HepG2 (cell line): Measurements from ENCODE around the gene CARD9. TPM values are rescaled to one million over a fixed set of nuclear protein-coding genes. Genes with fewer than 3 reads are reported as not detected.

Source experiments
- ATAC-seq: fragments of 200-7000 bp; cut with Tn5 transposase; 3 replicates; pipeline ENCODE4 v1.9.1; 2020; ENCODE audit warnings: mild to moderate bottlenecking, moderate library complexity
- BruUV-seq: library from RNA; stranded (reverse); fragments of 400-500 nt; replicated peaks from 2 replicates; lab custom pipeline; 2021; lab: Mats Ljungman, UMichigan
- CTCF ChIA-PET: fragments of 300-600 bp; formaldehyde crosslinking; extraction: SDS; loops from one replicate; lab custom pipeline; 2021; ENCODE audit warnings: low total read pairs, inconsistent platforms, low intra/inter-chr PET ratio; lab: Yijun Ruan, JAX
- POLR2A ChIA-PET: fragments of 350-600 bp; sonication (Branson Sonifier 250); formaldehyde crosslinking; loops from one replicate; lab custom pipeline; 2020; ENCODE audit warnings: antibody characterized with exemption, inconsistent platforms; lab: Yijun Ruan, JAX
- DNase-seq: peaks from one replicate; pipeline ENCODE4 v3.0.0-alpha.2; 2015; ENCODE audit warnings: low spot score
- FAIRE-seq: peaks from 3 replicates; lab custom pipeline; 2011; peaks lifted over from hg19 to GRCh38; lab: Jason Lieb, UNC
- H2AFZ ChIP-seq: one replicate; pipeline ENCODE4 v1.6.1; 2011; ENCODE audit warnings: low read length, inconsistent platforms
- H3K27ac ChIP-seq: fragments of 300-600 bp; 3 replicates; pipeline ENCODE4 v1.8.0; 2011; ENCODE audit warnings: mixed run types, mild to moderate bottlenecking, mixed read lengths, low read length, inconsistent platforms; ENCODE audit not compliant: insufficient read depth; ENCODE audit errors: extremely low read length
- H3K27me3 ChIP-seq, 2 experiments: fragments of 200-600 bp in 1 of 2; 2 replicates in 1 of 2; 3 replicates in 1 of 2; pipeline versions ENCODE4 v1.6.0 to v1.8.0; 2011; ENCODE audit warnings: low read length in 2 of 2, mild to moderate bottlenecking in 2 of 2, moderate library complexity in 2 of 2, inconsistent platforms in 1 of 2; ENCODE audit not compliant: insufficient read depth in 2 of 2, control insufficient read depth in 1 of 2
- H3K36me3 ChIP-seq, 2 experiments: fragments of 200-600 bp in 1 of 2; replicated peaks in 1 of 2; 2 replicates in 1 of 2; 3 replicates in 1 of 2; pipeline versions ENCODE4 v1.5.1 to v1.8.0; 2011; ENCODE audit warnings: low read length in 2 of 2, inconsistent platforms in 1 of 2; ENCODE audit not compliant: insufficient read depth in 2 of 2, control insufficient read depth in 1 of 2
- H3K4me1 ChIP-seq: 2 replicates; pipeline ENCODE4 v1.5.1; 2012; ENCODE audit warnings: low read length, inconsistent platforms; ENCODE audit not compliant: insufficient read depth
- H3K4me2 ChIP-seq: 2 replicates; pipeline ENCODE4 v1.6.0; 2011; ENCODE audit warnings: low read depth, low read length, inconsistent platforms
- H3K4me3 ChIP-seq, 3 experiments: fragments of 200-600 bp in 1 of 3; sonication (generic), shearing (Covaris generic) in 1 of 3; replicated peaks in 1 of 3; 2 replicates each; pipeline ENCODE4 v1.5.1; 2011 to 2016; ENCODE audit warnings: low read length in 3 of 3, inconsistent platforms in 2 of 3, low read depth in 2 of 3, mild to moderate bottlenecking in 2 of 3, control low read depth in 1 of 3, mixed read lengths in 1 of 3; ENCODE audit not compliant: insufficient read depth in 1 of 3
- H3K79me2 ChIP-seq: one replicate; pipeline ENCODE4 v1.6.1; 2011; ENCODE audit warnings: low read length, inconsistent platforms; ENCODE audit not compliant: insufficient read depth
- H3K9ac ChIP-seq: 2 replicates; pipeline ENCODE4 v1.6.0; 2011; ENCODE audit warnings: mild to moderate bottlenecking, low read depth, low read length, inconsistent platforms; ENCODE audit not compliant: insufficient read depth
- H3K9me3 ChIP-seq: 2 replicates; pipeline ENCODE4 v1.5.1; 2012; ENCODE audit warnings: mild to moderate bottlenecking, low read length
- H4K20me1 ChIP-seq: 2 replicates; pipeline ENCODE4 v1.6.0; 2011; ENCODE audit warnings: inconsistent platforms, mild to moderate bottlenecking, low read length, moderate library complexity; ENCODE audit not compliant: insufficient read depth
- ARHGAP35 ChIP-seq: sonication (generic); formaldehyde crosslinking; IDR thresholded peaks from 2 replicates; pipeline ENCODE4 v1.9.0; 2022; ENCODE audit warnings: mild to moderate bottlenecking, inconsistent platforms, moderate library complexity, missing genetic modification reagents, borderline replicate concordance
- FOXJ3 ChIP-seq: sonication (generic); formaldehyde crosslinking; IDR thresholded peaks from 2 replicates; pipeline ENCODE4 v1.4.0; 2020; ENCODE audit warnings: missing genetic modification reagents, mild to moderate bottlenecking, borderline replicate concordance
- HHEX ChIP-seq: IDR thresholded peaks from 2 replicates; pipeline ENCODE4 v1.6.1; 2016; ENCODE audit warnings: control low read depth
- MXD1 ChIP-seq: sonication (generic); formaldehyde crosslinking; IDR thresholded peaks from 2 replicates; pipeline ENCODE4 v1.4.0; 2020; ENCODE audit warnings: mild to moderate bottlenecking, missing genetic modification reagents
- SP1 ChIP-seq, 2 experiments: fragments of 450-650 bp in 1 of 2; sonication (generic) in 1 of 2; formaldehyde crosslinking in 1 of 2; IDR thresholded peaks; 2 replicates each; pipeline versions ENCODE4 v1.4.0 to v1.6.1; 2016 to 2020; ENCODE audit warnings: missing genetic modification reagents in 1 of 2
- ZNF292 ChIP-seq: sonication (generic); formaldehyde crosslinking; IDR thresholded peaks from 2 replicates; pipeline ENCODE4 v1.8.1; 2022; ENCODE audit warnings: mild to moderate bottlenecking, low read depth, missing genetic modification reagents, borderline replicate concordance
- ZNF629 ChIP-seq: sonication (generic); formaldehyde crosslinking; conservative IDR thresholded peaks from 2 replicates; pipeline ENCODE4 v1.5.0; 2020; ENCODE audit warnings: missing genetic modification reagents
- WGBS: methylation state at CpG from one replicate; pipeline ENCODE4 v1.1.6; 2017; ENCODE audit warnings: low lambda C conversion rate; 5-methylcytosine and 5-hydroxymethylcytosine counted together
- in situ Hi-C: cut with HindIII; loops from 2 replicates; pipeline ENCODE4 v1.10.0; 2017; ENCODE audit warnings: low pct_unique_long_range_greater_than_20kb; ENCODE audit not compliant: extremely low pct_ligation_motif_present
- intact Hi-C: fragments of 100-400 bp; cut with micrococcal nuclease; formaldehyde crosslinking; loops from one replicate; pipeline ENCODE4 v1.10.0; 2022; ENCODE audit not compliant: unreplicated experiment
- polyA plus RNA-seq, 8 experiments: library from polyadenylated mRNA; depleted of rRNA in 3 of 8; stranded (reverse) in 7 of 8; unstranded in 1 of 8; fragments of >200 nt; fragmentation: Illumina TruSeq in 4 of 8; extraction: Trizol in 4 of 8; gene quantifications; 2 replicates each; pipeline versions ENCODE4 v1.2.1 to v1.2.3, GENCODE V29; 2011 to 2016; ENCODE audit warnings: low read depth in 4 of 8, missing spikeins in 1 of 8, mixed read lengths in 1 of 8; ENCODE audit not compliant: insufficient read depth in 1 of 8
- total RNA-seq, 5 experiments: library from RNA; depleted of rRNA; stranded (reverse); fragments of >200 nt; fragmentation: Illumina TruSeq; extraction: Trizol; gene quantifications; 2 replicates each; pipeline ENCODE4 v1.2.3, GENCODE V29; 2016; ENCODE audit warnings: low read depth in 1 of 5
- TF ChIP-seq, protein P1 (sequence below): sonication (generic); formaldehyde crosslinking; IDR thresholded peaks from 2 replicates; pipeline ENCODE4 v1.5.1; 2020; ENCODE audit warnings: missing genetic modification reagents, mild to moderate bottlenecking, borderline replicate concordance
- TF ChIP-seq, protein P2 (sequence below): sonication (generic); formaldehyde crosslinking; IDR thresholded peaks from 2 replicates; pipeline ENCODE4 v1.4.0; 2020; ENCODE audit warnings: missing genetic modification reagents
- TF ChIP-seq, protein P3 (sequence below): sonication (generic); formaldehyde crosslinking; IDR thresholded peaks from 2 replicates; pipeline ENCODE4 v1.9.0; 2021; ENCODE audit warnings: missing genetic modification reagents, borderline replicate concordance
- TF ChIP-seq, protein P4 (sequence below): sonication (generic); formaldehyde crosslinking; IDR thresholded peaks from 2 replicates; pipeline ENCODE4 v1.9.0; 2021; ENCODE audit warnings: missing genetic modification reagents, mild to moderate bottlenecking, borderline replicate concordance

The CARD9 gene
- total and polyA plus RNA-seq, 2 of the 13 experiments (the other 11 are each of a cell fraction or from before 2014, with no cell fraction given), result 3.3 to 7.4 TPM

GRCh38 chr9:136395020-136395340, 21.5 kb upstream of the CARD9 start:
- DNase-seq, result no peak
- intact Hi-C loops (no loop called here), in situ Hi-C loops (no loop called here)
- Histone ChIP-seq H4K20me1 (0 out of 2 replicates have a peak, but pooled peaks cover 2% of the 10 kb centered on the region), H3K9me3 (no peaks in the 10 kb centered on the region), H3K27me3 (no peaks in the 10 kb centered on the region), H3K4me2 (no peak overlapping the region), H3K79me2 (peaks cover 21% of the 10 kb centered on the region), H3K4me3 (no peak overlapping the region), H2AFZ (no peak overlapping the region)
- no peak for FAIRE-seq
- WGBS, result no CpG with 5 or more reads among the region's 13 CpGs
- BruUV-seq, result no TSS peak
- TF ChIP-seq, protein P1, sequence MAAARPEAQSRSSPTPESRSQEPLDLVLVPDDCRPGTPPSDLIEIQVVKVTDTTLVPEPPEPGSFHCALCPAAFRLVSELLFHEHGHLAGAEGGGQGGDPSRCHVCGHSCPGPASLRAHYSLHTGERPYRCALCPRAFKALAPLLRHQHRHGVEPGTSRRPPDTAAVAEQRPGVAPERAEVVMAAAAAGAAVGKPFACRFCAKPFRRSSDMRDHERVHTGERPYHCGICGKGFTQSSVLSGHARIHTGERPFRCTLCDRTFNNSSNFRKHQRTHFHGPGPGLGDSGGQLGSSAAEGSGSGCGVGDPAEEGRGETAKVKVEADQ (CRISPR knock-in tag), result no peak
- TF ChIP-seq, protein P2, sequence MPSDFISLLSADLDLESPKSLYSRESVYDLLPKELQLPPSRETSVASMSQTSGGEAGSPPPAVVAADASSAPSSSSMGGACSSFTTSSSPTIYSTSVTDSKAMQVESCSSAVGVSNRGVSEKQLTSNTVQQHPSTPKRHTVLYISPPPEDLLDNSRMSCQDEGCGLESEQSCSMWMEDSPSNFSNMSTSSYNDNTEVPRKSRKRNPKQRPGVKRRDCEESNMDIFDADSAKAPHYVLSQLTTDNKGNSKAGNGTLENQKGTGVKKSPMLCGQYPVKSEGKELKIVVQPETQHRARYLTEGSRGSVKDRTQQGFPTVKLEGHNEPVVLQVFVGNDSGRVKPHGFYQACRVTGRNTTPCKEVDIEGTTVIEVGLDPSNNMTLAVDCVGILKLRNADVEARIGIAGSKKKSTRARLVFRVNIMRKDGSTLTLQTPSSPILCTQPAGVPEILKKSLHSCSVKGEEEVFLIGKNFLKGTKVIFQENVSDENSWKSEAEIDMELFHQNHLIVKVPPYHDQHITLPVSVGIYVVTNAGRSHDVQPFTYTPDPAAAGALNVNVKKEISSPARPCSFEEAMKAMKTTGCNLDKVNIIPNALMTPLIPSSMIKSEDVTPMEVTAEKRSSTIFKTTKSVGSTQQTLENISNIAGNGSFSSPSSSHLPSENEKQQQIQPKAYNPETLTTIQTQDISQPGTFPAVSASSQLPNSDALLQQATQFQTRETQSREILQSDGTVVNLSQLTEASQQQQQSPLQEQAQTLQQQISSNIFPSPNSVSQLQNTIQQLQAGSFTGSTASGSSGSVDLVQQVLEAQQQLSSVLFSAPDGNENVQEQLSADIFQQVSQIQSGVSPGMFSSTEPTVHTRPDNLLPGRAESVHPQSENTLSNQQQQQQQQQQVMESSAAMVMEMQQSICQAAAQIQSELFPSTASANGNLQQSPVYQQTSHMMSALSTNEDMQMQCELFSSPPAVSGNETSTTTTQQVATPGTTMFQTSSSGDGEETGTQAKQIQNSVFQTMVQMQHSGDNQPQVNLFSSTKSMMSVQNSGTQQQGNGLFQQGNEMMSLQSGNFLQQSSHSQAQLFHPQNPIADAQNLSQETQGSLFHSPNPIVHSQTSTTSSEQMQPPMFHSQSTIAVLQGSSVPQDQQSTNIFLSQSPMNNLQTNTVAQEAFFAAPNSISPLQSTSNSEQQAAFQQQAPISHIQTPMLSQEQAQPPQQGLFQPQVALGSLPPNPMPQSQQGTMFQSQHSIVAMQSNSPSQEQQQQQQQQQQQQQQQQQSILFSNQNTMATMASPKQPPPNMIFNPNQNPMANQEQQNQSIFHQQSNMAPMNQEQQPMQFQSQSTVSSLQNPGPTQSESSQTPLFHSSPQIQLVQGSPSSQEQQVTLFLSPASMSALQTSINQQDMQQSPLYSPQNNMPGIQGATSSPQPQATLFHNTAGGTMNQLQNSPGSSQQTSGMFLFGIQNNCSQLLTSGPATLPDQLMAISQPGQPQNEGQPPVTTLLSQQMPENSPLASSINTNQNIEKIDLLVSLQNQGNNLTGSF (CRISPR knock-in tag), result no peak
- TF ChIP-seq ARHGAP35 (CRISPR knock-in tag), result no peak
- TF ChIP-seq, protein P3, sequence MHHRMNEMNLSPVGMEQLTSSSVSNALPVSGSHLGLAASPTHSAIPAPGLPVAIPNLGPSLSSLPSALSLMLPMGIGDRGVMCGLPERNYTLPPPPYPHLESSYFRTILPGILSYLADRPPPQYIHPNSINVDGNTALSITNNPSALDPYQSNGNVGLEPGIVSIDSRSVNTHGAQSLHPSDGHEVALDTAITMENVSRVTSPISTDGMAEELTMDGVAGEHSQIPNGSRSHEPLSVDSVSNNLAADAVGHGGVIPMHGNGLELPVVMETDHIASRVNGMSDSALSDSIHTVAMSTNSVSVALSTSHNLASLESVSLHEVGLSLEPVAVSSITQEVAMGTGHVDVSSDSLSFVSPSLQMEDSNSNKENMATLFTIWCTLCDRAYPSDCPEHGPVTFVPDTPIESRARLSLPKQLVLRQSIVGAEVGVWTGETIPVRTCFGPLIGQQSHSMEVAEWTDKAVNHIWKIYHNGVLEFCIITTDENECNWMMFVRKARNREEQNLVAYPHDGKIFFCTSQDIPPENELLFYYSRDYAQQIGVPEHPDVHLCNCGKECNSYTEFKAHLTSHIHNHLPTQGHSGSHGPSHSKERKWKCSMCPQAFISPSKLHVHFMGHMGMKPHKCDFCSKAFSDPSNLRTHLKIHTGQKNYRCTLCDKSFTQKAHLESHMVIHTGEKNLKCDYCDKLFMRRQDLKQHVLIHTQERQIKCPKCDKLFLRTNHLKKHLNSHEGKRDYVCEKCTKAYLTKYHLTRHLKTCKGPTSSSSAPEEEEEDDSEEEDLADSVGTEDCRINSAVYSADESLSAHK (CRISPR knock-in tag), result no peak
- TF ChIP-seq ZNF629 (CRISPR knock-in tag), result no peak
- TF ChIP-seq, protein P4, sequence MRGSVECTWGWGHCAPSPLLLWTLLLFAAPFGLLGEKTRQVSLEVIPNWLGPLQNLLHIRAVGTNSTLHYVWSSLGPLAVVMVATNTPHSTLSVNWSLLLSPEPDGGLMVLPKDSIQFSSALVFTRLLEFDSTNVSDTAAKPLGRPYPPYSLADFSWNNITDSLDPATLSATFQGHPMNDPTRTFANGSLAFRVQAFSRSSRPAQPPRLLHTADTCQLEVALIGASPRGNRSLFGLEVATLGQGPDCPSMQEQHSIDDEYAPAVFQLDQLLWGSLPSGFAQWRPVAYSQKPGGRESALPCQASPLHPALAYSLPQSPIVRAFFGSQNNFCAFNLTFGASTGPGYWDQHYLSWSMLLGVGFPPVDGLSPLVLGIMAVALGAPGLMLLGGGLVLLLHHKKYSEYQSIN (CRISPR knock-in tag), result no peak
- no peak for TF ChIP-seq ZNF292 (CRISPR knock-in tag)
- TF ChIP-seq HHEX (CRISPR knock-in tag), result no peak
- TF ChIP-seq SP1 (IDR thresholded peaks at IDR 0.05), result no peak
- no peak for TF ChIP-seq SP1 (CRISPR knock-in tag; IDR thresholded peaks at IDR 0.05)
- TF ChIP-seq FOXJ3, result no peak
- TF ChIP-seq MXD1, result no peak
- TF ChIP-seq, all 625 proteins: peak for 0
- no peak for ATAC-seq
- H3K27ac ChIP-seq, result no peak overlapping the region
- peaks cover 26 to 58% of the 10 kb centered on the region in 2 experiments; a peak in 4 of 5 replicates for H3K36me3 ChIP-seq
- ChIA-PET CTCF (no interaction called here), POLR2A (no interaction called here)
- H3K9ac ChIP-seq, result no peak overlapping the region
- peaks cover 12% of the 10 kb centered on the region for H3K4me1 ChIP-seq
